Hepatocyte (in vitro differentiated cells): ENCODE data around the gene AP2A1. TPM values are rescaled to one million over a fixed set of nuclear protein-coding genes. Genes with fewer than 3 reads are reported as not detected.

Experiments used
- DNase-seq: peaks from one replicate; pipeline ENCODE4 v3.0.0-alpha.2; 2016; ENCODE audit warnings: low spot score
- H2AFZ ChIP-seq: fragments of 200-600 bp; sonication (generic); 2 replicates; pipeline ENCODE4 v1.6.0; 2016; ENCODE audit warnings: antibody characterized with exemption, mild to moderate bottlenecking
- H3K27ac ChIP-seq: fragments of 200-600 bp; sonication (generic); 2 replicates; pipeline ENCODE4 v1.5.1; 2016; ENCODE audit warnings: mild to moderate bottlenecking
- H3K27me3 ChIP-seq: fragments of 200-600 bp; sonication (generic); 2 replicates; pipeline ENCODE4 v1.6.1; 2016
- H3K36me3 ChIP-seq: fragments of 200-600 bp; sonication (generic); replicated peaks from 2 replicates; pipeline ENCODE4 v1.5.1; 2016; ENCODE audit warnings: low read depth; ENCODE audit not compliant: insufficient read depth
- H3K4me1 ChIP-seq: fragments of 200-600 bp; sonication (generic); 2 replicates; pipeline ENCODE4 v1.5.1; 2016; ENCODE audit warnings: mild to moderate bottlenecking, moderate library complexity; ENCODE audit not compliant: insufficient read depth
- H3K4me2 ChIP-seq: fragments of 200-600 bp; sonication (generic); 2 replicates; pipeline ENCODE4 v1.6.0; 2016
- H3K4me3 ChIP-seq: fragments of 200-600 bp; sonication (generic); 2 replicates; pipeline ENCODE4 v1.5.1; 2016; ENCODE audit warnings: mild to moderate bottlenecking
- H3K79me2 ChIP-seq: fragments of 200-600 bp; sonication (generic); 2 replicates; pipeline ENCODE4 v1.6.0; 2017; ENCODE audit warnings: mild to moderate bottlenecking
- H3K9me2 ChIP-seq: fragments of 200-600 bp; sonication (generic); replicated peaks from 2 replicates; pipeline ENCODE4 v1.6.0; 2017; ENCODE audit warnings: mild to moderate bottlenecking; ENCODE audit not compliant: insufficient read depth
- H3K9me3 ChIP-seq: fragments of 200-600 bp; sonication (generic); 2 replicates; pipeline ENCODE4 v1.5.1; 2016; ENCODE audit warnings: low read depth, mild to moderate bottlenecking
- H4K20me1 ChIP-seq: fragments of 200-600 bp; sonication (generic); 2 replicates; pipeline ENCODE4 v1.6.0; 2016; ENCODE audit warnings: mild to moderate bottlenecking; ENCODE audit not compliant: insufficient read depth, poor library complexity, severe bottlenecking
- CTCF ChIP-seq: fragments of 200-600 bp; sonication (generic); IDR thresholded peaks from 2 replicates; pipeline ENCODE4 v1.5.1; 2016; ENCODE audit warnings: antibody characterized with exemption, mild to moderate bottlenecking; ENCODE audit not compliant: poor library complexity
- EZH2 ChIP-seq: fragments of 200-600 bp; sonication (generic); IDR thresholded peaks from 2 replicates; pipeline ENCODE4 v1.6.1; 2016; ENCODE audit warnings: antibody characterized with exemption, mild to moderate bottlenecking, borderline replicate concordance
- EZH2phosphoT487 ChIP-seq: fragments of 200-600 bp; sonication (generic); IDR thresholded peaks from one replicate; pipeline ENCODE4 v1.6.1; 2018; ENCODE audit warnings: antibody characterized with exemption, mild to moderate bottlenecking, low read depth, moderate library complexity; ENCODE audit not compliant: unreplicated experiment, severe bottlenecking
- WGBS: methylation state at CpG from one replicate; pipeline ENCODE4 v1.1.6; 2016; ENCODE audit warnings: low lambda C conversion rate; ENCODE audit errors: missing lambda C conversion rate; 5-methylcytosine and 5-hydroxymethylcytosine counted together
- polyA plus RNA-seq: library from polyadenylated mRNA; unstranded; fragments of >200 nt; fragmentation: Nextera tagmentation; extraction: Ambion mirVana; gene quantifications from 2 replicates; pipeline ENCODE4 v1.2.1, GENCODE V29; 2016
- total RNA-seq: library from RNA; depleted of rRNA; stranded (reverse); fragments of >200 nt; gene quantifications from 2 replicates; pipeline ENCODE4 v1.2.3, GENCODE V29; 2014

The AP2A1 gene
- total and polyA plus RNA-seq, 2 experiments from 2014 or later: 62.1 to 64.8 TPM

DNA sequence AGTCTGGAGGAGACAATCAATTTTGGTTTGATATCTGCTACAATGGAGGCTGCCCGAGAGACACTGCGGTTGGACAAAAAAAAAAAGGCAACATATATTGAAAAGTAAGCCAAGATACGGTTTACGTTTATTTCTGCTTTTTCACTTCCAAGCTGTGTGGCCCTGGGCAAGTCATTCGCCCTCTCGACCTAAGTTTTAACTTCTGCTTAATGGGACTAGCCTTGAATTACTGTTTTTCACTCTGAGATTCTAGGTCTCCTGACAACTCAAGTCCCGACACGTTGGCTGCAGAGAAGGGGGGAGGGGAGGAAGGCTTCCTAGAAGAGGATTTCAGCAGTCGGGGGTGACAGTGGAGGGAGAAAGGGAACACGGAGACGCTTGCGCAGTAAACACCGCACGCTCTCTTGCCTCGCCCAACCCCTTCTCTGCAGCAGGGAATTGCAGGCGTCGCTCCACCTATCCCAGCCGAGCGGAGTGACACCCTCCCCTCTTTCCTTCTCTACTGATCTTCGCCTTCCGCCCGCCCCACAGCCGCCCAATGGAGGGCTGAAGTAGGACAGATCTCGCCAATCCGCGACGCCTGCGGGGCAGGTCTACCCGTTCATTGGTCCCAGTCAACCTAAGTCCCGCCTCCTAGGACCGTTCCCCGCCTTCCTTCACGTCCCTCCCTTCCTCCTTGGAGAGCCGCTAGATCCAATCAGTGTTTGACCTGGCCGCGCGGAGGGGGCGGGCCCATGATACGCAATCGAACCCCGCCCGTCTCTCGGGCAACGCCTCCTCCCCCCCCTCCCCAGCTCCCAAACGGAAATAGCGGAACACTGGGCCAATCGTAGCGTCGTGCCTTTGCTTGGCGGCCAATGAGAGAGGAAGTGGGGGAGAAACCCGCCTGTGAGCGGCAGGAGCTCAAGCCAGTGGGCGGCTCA, 533 bp upstream of the AP2A1 start:
- H3K27me3 ChIP-seq: no peaks in the 10 kb centered on the region
- H3K9me3 ChIP-seq: no peaks in the 10 kb centered on the region
- peak overlapping the region; percentile 92 for H3K27ac ChIP-seq
- H3K4me3 ChIP-seq: no peak overlapping the region
- DNase-seq: peak; percentile 100
- peaks cover 41% of the 10 kb centered on the region for H3K79me2 ChIP-seq
- H2AFZ ChIP-seq: peak overlapping the region; percentile 2
- no peaks in the 10 kb centered on the region for H3K9me2 ChIP-seq
- H3K4me2 ChIP-seq: peak overlapping the region; percentile 66
- peaks cover 11% of the 10 kb centered on the region for H3K4me1 ChIP-seq
- TF ChIP-seq EZH2 (no peak), EZH2phosphoT487 (no peak), CTCF (no peak)
- no peaks in the 10 kb centered on the region for H4K20me1 ChIP-seq
- 3% methylated on average over 22 of the region's 53 CpGs for WGBS
- H3K36me3 ChIP-seq: no peaks in the 10 kb centered on the region

DNA sequence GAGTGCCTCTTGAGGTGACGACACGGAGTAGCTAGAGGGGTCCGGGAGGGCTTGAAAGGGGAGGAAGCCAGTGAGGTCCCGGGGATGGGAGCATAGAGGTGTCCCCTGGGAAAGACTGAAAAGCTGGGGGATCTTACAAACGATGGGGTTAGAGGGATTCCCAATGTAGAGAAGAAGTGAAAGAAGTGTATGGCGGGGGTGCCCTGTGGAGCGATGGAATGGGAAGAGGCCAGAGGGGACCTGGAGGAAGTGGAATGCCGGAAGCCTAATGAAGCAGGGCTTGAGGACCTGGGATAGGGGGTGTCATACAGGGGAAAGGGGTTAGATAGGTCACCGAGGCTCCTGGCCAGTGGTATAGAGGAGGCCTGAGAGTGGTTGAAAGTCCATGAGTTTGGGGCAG, 580 bp downstream of the AP2A1 start:
- H4K20me1 ChIP-seq: no peaks in the 10 kb centered on the region
- H3K4me1 ChIP-seq: peaks cover 11% of the 10 kb centered on the region
- H3K9me3 ChIP-seq: no peaks in the 10 kb centered on the region
- H3K79me2 ChIP-seq: peaks cover 51% of the 10 kb centered on the region
- H3K36me3 ChIP-seq: no peaks in the 10 kb centered on the region
- H2AFZ ChIP-seq: peak overlapping the region; percentile 16
- WGBS: 1% methylated on average over 9 of the region's 9 CpGs
- peak overlapping the region; percentile 77 for H3K27ac ChIP-seq
- TF ChIP-seq CTCF (no peak), EZH2phosphoT487 (no peak), EZH2 (no peak)
- H3K27me3 ChIP-seq: no peaks in the 10 kb centered on the region
- DNase-seq: peak; percentile 41
- peak overlapping the region; percentile 67 for H3K4me3 ChIP-seq
- peak overlapping the region; percentile 94 for H3K4me2 ChIP-seq
- no peaks in the 10 kb centered on the region for H3K9me2 ChIP-seq

GRCh38 chr19:49767967-49768581, 1.3 kb downstream of the AP2A1 start:
- 79% methylated on average over 12 of the region's 12 CpGs for WGBS
- no peaks in the 10 kb centered on the region for H3K9me3 ChIP-seq
- no peak overlapping the region for H3K27ac ChIP-seq

More at GRCh38 chr19:49767967-49768581, 1.3 kb downstream of the AP2A1 start:
- Histone ChIP-seq H3K9me2 (no peaks in the 10 kb centered on the region), H3K79me2 (peaks cover 58% of the 10 kb centered on the region), H2AFZ (no peak overlapping the region), H3K4me3 (no peak overlapping the region), H3K27me3 (no peaks in the 10 kb centered on the region), H3K4me1 (peaks cover 11% of the 10 kb centered on the region), H3K4me2 (peak overlapping the region; percentile 94), H3K36me3 (no peaks in the 10 kb centered on the region), H4K20me1 (peaks cover 2% of the 10 kb centered on the region)
- TF ChIP-seq CTCF (no peak), EZH2phosphoT487 (no peak), EZH2 (no peak)
- DNase-seq: no peak
